KMS-11 (cell line): ENCODE measurements around the gene ADGRD1.
"Not testable (repeated sequence)": the region's sequence is repeated elsewhere in the genome, so short reads cannot be mapped to it uniquely, and the experiment has no call there.

Experiments used
- H2AFZ ChIP-seq: fragments of 200-600 bp; sonication (generic); 2 replicates; pipeline ENCODE4 v1.6.1; 2016; ENCODE audit warnings: antibody characterized with exemption, mixed run types, low read depth
- H3K27ac ChIP-seq: fragments of 200-600 bp; sonication (generic); 2 replicates; pipeline ENCODE4 v1.6.1; 2016; ENCODE audit warnings: mild to moderate bottlenecking, mixed run types
- H3K27me3 ChIP-seq: fragments of 200-600 bp; sonication (generic); 2 replicates; pipeline ENCODE4 v1.6.1; 2017; ENCODE audit warnings: mild to moderate bottlenecking, low read depth, mixed run types, moderate library complexity; ENCODE audit not compliant: insufficient read depth
- H3K36me3 ChIP-seq: fragments of 200-600 bp; sonication (generic); 2 replicates; pipeline ENCODE4 v1.6.1; 2017; ENCODE audit warnings: mild to moderate bottlenecking, mixed run types; ENCODE audit not compliant: insufficient read depth
- H3K4me1 ChIP-seq: fragments of 200-600 bp; sonication (generic); 2 replicates; pipeline ENCODE4 v1.6.1; 2016; ENCODE audit warnings: mild to moderate bottlenecking, low read depth, mixed run types; ENCODE audit not compliant: poor library complexity, severe bottlenecking
- H3K4me2 ChIP-seq: fragments of 200-600 bp; sonication (generic); 2 replicates; pipeline ENCODE4 v1.7.0; 2016; ENCODE audit warnings: mild to moderate bottlenecking, mixed run types
- H3K4me3 ChIP-seq: fragments of 200-600 bp; sonication (generic); IDR thresholded peaks from 2 replicates; pipeline ENCODE4 v1.6.1; 2017; ENCODE audit warnings: low read depth, low read length, mixed read lengths; ENCODE audit not compliant: insufficient read depth
- H3K79me2 ChIP-seq: fragments of 200-600 bp; sonication (generic); 2 replicates; pipeline ENCODE4 v1.6.1; 2016; ENCODE audit warnings: low read depth, mixed run types; ENCODE audit not compliant: insufficient read depth
- H3K9ac ChIP-seq: fragments of 200-600 bp; sonication (generic); 2 replicates; pipeline ENCODE4 v1.6.1; 2016; ENCODE audit warnings: mild to moderate bottlenecking, mixed run types
- H4K20me1 ChIP-seq: fragments of 200-600 bp; sonication (generic); 2 replicates; pipeline ENCODE4 v1.6.1; 2016; ENCODE audit warnings: mild to moderate bottlenecking, mixed run types; ENCODE audit not compliant: insufficient read depth
- TF ChIP-seq, protein P1 (sequence below): fragments of 200-600 bp; sonication (generic); conservative IDR thresholded peaks from 2 replicates; pipeline ENCODE4 v1.6.1; 2017; ENCODE audit warnings: low read depth, mild to moderate bottlenecking, antibody characterized with exemption, low read length, moderate library complexity, mixed read lengths

ADGRD1 gene

DNA sequence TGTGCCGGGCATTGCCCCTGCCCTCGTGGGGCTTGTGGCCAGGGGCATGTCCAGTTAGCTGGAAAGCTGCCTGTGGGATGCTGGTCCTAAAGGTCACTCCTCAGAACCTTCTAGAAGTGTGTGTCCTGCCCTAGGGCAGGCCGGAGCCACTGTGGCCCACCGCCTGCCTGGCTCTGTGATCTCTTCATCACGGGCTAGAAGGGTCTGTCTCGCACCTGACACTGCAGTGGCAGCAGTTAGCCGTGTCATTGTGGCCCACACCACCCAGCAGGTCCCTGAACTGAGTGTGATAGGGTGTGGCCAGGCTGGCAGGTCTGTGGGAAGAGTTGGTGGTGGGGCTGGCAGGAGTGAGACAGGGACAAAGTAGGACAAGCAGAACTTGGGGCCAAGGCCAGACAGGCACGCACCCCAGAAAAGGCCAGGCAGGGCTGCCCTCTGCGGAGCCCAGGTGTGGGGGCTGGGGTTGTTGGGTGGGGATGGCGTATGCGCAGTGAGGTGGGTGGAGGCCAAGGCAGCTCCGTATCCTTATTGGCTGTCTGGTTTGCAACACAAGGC is 41.2 kb downstream of the ADGRD1 start:
- Histone ChIP-seq H3K79me2 (no peaks in the 10 kb centered on the region), H3K36me3 (no peaks in the 10 kb centered on the region), H3K27ac (no peak overlapping the region), H3K27me3 (no peaks in the 10 kb centered on the region), H3K4me1 (no peaks in the 10 kb centered on the region), H2AFZ (no peak overlapping the region), H4K20me1 (no peaks in the 10 kb centered on the region), H3K9ac (no peak overlapping the region), H3K4me2 (no peak overlapping the region), H3K4me3 (no peak overlapping the region)
- TF ChIP-seq, protein P1, sequence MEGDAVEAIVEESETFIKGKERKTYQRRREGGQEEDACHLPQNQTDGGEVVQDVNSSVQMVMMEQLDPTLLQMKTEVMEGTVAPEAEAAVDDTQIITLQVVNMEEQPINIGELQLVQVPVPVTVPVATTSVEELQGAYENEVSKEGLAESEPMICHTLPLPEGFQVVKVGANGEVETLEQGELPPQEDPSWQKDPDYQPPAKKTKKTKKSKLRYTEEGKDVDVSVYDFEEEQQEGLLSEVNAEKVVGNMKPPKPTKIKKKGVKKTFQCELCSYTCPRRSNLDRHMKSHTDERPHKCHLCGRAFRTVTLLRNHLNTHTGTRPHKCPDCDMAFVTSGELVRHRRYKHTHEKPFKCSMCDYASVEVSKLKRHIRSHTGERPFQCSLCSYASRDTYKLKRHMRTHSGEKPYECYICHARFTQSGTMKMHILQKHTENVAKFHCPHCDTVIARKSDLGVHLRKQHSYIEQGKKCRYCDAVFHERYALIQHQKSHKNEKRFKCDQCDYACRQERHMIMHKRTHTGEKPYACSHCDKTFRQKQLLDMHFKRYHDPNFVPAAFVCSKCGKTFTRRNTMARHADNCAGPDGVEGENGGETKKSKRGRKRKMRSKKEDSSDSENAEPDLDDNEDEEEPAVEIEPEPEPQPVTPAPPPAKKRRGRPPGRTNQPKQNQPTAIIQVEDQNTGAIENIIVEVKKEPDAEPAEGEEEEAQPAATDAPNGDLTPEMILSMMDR: no peak

DNA sequence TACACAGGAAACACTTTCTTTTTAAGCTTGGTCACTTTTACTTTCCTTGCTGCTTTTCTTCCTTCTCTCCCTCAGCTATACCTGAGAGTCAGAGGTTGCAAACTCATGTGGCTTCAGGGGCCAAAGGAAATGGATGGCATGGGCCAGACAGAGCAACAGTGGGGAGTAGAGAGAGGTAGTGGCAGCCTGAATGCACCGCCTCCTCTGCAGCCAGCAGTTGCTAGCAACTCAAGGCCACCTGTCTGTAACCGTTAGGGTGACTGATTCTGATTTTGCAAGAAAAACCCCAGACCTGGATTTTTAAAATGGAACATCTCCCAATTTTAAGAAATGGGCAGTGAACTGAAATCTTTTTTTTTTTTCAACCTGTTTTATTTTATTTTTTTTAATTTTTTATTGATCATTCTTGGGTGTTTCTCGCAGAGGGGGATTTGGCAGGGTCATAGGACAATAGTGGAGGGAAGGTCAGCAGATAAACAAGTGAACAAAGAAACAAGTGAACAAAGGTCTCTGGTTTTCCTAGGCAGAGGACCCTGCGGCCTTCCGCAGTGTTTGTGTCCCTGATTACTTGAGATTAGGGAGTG is 41.8 kb downstream of the ADGRD1 start:
- not testable (repeated sequence) for H4K20me1 ChIP-seq, H3K36me3 ChIP-seq, H3K27ac ChIP-seq, H3K4me2 ChIP-seq, H3K4me1 ChIP-seq, H3K4me3 ChIP-seq, H2AFZ ChIP-seq, H3K27me3 ChIP-seq, H3K9ac ChIP-seq, H3K79me2 ChIP-seq

DNA sequence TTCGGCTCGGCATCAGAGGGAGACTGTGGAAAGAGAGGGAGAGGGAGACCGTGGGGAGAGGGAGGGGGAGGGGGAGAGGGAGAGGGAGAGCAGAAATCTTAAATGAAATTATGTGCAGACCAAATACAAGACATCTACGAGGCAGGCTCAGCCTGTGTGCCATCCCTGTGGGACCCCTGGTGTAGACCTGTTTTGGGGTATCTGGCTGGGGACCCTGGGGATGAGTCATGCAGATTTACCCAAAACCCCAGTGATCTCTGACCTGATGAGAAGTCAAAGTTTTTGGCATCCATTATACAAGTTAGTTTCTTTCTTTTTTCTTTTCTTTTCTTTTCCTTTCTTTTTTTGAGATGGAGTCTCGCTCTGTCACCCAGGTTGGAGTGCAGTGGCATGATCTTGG is 44.4 kb downstream of the ADGRD1 start:
- Histone ChIP-seq H3K4me3 (no peak overlapping the region), H3K4me1 (no peaks in the 10 kb centered on the region), H3K27ac (no peak overlapping the region), H2AFZ (no peak overlapping the region), H3K36me3 (no peaks in the 10 kb centered on the region), H3K79me2 (no peaks in the 10 kb centered on the region), H3K9ac (no peak overlapping the region), H3K27me3 (0 out of 2 replicates have a peak, but pooled peaks cover 4% of the 10 kb centered on the region), H3K4me2 (no peak overlapping the region), H4K20me1 (no peaks in the 10 kb centered on the region)
- TF ChIP-seq, protein P1: no peak

DNA sequence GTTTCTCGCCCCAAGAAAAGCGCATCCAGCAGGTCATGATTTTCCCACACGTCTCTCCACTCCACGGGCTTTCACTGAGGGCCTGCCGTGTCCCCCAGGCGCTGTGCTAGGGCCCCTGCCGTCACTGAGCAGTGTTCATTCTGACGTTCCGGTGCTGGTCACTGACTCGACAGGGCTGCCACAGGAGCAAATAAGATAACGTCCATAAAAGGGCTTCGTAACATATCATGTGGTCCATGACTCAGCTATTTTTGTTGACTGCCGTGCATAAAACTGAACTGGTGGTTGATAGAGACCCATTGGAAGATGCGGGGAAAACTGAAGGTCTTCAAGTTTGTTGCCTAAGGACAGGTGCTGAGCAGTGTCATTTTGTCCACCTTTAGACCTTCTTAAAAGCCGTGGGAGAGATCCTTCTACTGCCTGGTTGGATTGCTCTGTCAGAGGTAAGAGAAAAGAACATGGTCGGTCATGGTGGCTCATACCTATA is 46.3 kb downstream of the ADGRD1 start:
- H4K20me1 ChIP-seq: no peaks in the 10 kb centered on the region
- no peak overlapping the region for H3K27ac ChIP-seq
- no peak overlapping the region for H3K4me3 ChIP-seq
- 0 out of 2 replicates have a peak, but pooled peaks cover 4% of the 10 kb centered on the region for H3K27me3 ChIP-seq
- no peak overlapping the region for H3K4me2 ChIP-seq
- TF ChIP-seq, protein P1: no peak
- H3K4me1 ChIP-seq: no peaks in the 10 kb centered on the region
- no peaks in the 10 kb centered on the region for H3K79me2 ChIP-seq
- H3K9ac ChIP-seq: no peak overlapping the region
- H2AFZ ChIP-seq: no peak overlapping the region
- no peaks in the 10 kb centered on the region for H3K36me3 ChIP-seq

DNA sequence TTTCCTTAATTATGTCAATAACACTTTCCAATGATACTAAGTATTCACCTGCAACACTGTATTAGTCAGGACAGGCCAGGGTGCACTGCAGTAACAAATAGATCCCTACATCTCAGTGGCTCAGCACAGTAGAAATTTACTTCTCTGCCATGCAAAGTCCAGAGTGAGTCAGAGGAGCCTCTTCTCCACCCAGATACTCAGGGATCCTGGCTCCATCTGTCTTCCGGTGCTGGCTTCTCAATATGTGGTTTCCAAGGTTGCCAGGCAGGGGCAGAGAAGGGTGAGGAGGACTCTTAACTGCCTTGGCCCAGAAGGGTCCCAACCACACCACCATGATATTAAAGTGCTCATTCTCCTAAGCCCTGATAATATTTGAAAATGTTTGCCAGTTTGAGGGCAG is 47.8 kb downstream of the ADGRD1 start:
- no peaks in the 10 kb centered on the region for H3K36me3 ChIP-seq
- TF ChIP-seq, protein P1: no peak
- H3K27ac ChIP-seq: no peak overlapping the region
- H3K4me3 ChIP-seq: no peak overlapping the region
- H3K9ac ChIP-seq: no peak overlapping the region
- 0 out of 2 replicates have a peak, but pooled peaks cover 4% of the 10 kb centered on the region for H3K27me3 ChIP-seq
- H3K79me2 ChIP-seq: no peaks in the 10 kb centered on the region
- no peaks in the 10 kb centered on the region for H4K20me1 ChIP-seq
- no peaks in the 10 kb centered on the region for H3K4me1 ChIP-seq
- H3K4me2 ChIP-seq: no peak overlapping the region
- H2AFZ ChIP-seq: no peak overlapping the region
